PC-3 (cell line): Measurements from ENCODE around the gene NANOGP8. TPM values are rescaled to one million over a fixed set of nuclear protein-coding genes. Genes with fewer than 3 reads are reported as not detected.

Source experiments
- ATAC-seq: fragments of 200-7000 bp; cut with Tn5 transposase; 2 replicates; pipeline ENCODE4 v1.9.1; 2020; ENCODE audit warnings: mild to moderate bottlenecking, moderate library complexity
- BruUV-seq: library from RNA; stranded (reverse); fragments of 400-500 nt; replicated peaks from 2 replicates; lab custom pipeline; 2021; lab: Mats Ljungman, UMichigan
- CTCF ChIA-PET: fragments of 300-600 bp; sonication (Branson Sonifier 250); formaldehyde crosslinking; loops from one replicate; lab custom pipeline; 2022; ENCODE audit warnings: antibody characterized with exemption; lab: Charles Lee
- POLR2A ChIA-PET: fragments of 300-600 bp; sonication (Branson Sonifier 250); formaldehyde crosslinking; loops from one replicate; lab custom pipeline; 2022; ENCODE audit warnings: antibody characterized with exemption; ENCODE audit not compliant: unreplicated experiment; lab: Charles Lee
- DNase-seq: peaks from one replicate; pipeline ENCODE4 v3.0.0-alpha.2; 2015
- H2AFZ ChIP-seq: fragments of 300-600 bp; sonication (generic); 2 replicates; pipeline ENCODE4 v1.6.0; 2016; ENCODE audit warnings: antibody characterized with exemption, low read length
- H3F3A ChIP-seq: fragments of 300-600 bp; sonication (generic); one replicate; pipeline ENCODE4 v1.6.0; 2017; ENCODE audit warnings: antibody characterized with exemption, low read length, control low read depth, mild to moderate bottlenecking; ENCODE audit not compliant: unreplicated experiment
- H3K27ac ChIP-seq: fragments of 300-600 bp; sonication (generic); 2 replicates; pipeline ENCODE4 v1.5.1; 2016; ENCODE audit warnings: mild to moderate bottlenecking, low read length
- H3K27me3 ChIP-seq: fragments of 300-600 bp; sonication (generic); 2 replicates; pipeline ENCODE4 v1.6.1; 2016; ENCODE audit warnings: low read length, mixed read lengths
- H3K36me3 ChIP-seq: fragments of 300-600 bp; sonication (generic); 2 replicates; pipeline ENCODE4 v1.6.1; 2016; ENCODE audit warnings: low read depth, mixed run types, low read length, mixed read lengths
- H3K4me1 ChIP-seq: fragments of 300-600 bp; sonication (generic); 2 replicates; pipeline ENCODE4 v1.5.1; 2016; ENCODE audit warnings: low read length; ENCODE audit not compliant: insufficient read depth
- H3K4me2 ChIP-seq: fragments of 300-600 bp; sonication (generic); 2 replicates; pipeline ENCODE4 v1.6.0; 2016; ENCODE audit warnings: low read length
- H3K4me3 ChIP-seq: fragments of 300-600 bp; sonication (generic); 2 replicates; pipeline ENCODE4 v1.5.1; 2016; ENCODE audit warnings: mild to moderate bottlenecking, low read length, mixed read lengths
- H3K79me2 ChIP-seq: fragments of 300-600 bp; sonication (generic); 2 replicates; pipeline ENCODE4 v1.6.1; 2017; ENCODE audit warnings: low read length, mixed read lengths
- H3K9ac ChIP-seq: fragments of 300-600 bp; sonication (generic); 2 replicates; pipeline ENCODE4 v1.6.0; 2016; ENCODE audit warnings: mild to moderate bottlenecking, low read length
- H3K9me2 ChIP-seq: fragments of 300-600 bp; sonication (generic); replicated peaks from 2 replicates; pipeline ENCODE4 v1.6.1; 2016; ENCODE audit warnings: mixed run types, low read length, mixed read lengths
- H3K9me3 ChIP-seq: fragments of 300-600 bp; sonication (generic); 2 replicates; pipeline ENCODE4 v1.6.1; 2016; ENCODE audit warnings: low read length, mixed read lengths
- H4K20me1 ChIP-seq: fragments of 300-600 bp; sonication (generic); 2 replicates; pipeline ENCODE4 v1.6.1; 2016; ENCODE audit warnings: low read length, mixed read lengths
- EZH2 ChIP-seq: fragments of 300-600 bp; sonication (generic); IDR thresholded peaks from one replicate; pipeline ENCODE4 v1.6.1; 2017; ENCODE audit warnings: antibody characterized with exemption, mild to moderate bottlenecking, low read length; ENCODE audit not compliant: unreplicated experiment
- EZH2phosphoT487 ChIP-seq: fragments of 300-600 bp; sonication (generic); IDR thresholded peaks from 2 replicates; pipeline ENCODE4 v1.6.1; 2018; ENCODE audit warnings: mild to moderate bottlenecking, antibody characterized with exemption, low read length, borderline replicate concordance
- intact Hi-C: fragments of 100-400 bp; cut with micrococcal nuclease; formaldehyde crosslinking; loops from 2 replicates; pipeline ENCODE4 v1.9.0; 2023
- total RNA-seq: library from RNA; depleted of rRNA; stranded (reverse); fragments of >200 nt; gene quantifications from 2 replicates; pipeline ENCODE4 v1.2.3, GENCODE V29; 2014
- TF ChIP-seq, protein P1 (sequence below): fragments of 300-600 bp; sonication (generic); conservative IDR thresholded peaks from 2 replicates; pipeline ENCODE4 v1.5.1; 2017; ENCODE audit warnings: antibody characterized with exemption, low read depth, mild to moderate bottlenecking, low read length

NANOGP8 gene
- total RNA-seq, 1 experiment from 2014 or later, result not detected

DNA sequence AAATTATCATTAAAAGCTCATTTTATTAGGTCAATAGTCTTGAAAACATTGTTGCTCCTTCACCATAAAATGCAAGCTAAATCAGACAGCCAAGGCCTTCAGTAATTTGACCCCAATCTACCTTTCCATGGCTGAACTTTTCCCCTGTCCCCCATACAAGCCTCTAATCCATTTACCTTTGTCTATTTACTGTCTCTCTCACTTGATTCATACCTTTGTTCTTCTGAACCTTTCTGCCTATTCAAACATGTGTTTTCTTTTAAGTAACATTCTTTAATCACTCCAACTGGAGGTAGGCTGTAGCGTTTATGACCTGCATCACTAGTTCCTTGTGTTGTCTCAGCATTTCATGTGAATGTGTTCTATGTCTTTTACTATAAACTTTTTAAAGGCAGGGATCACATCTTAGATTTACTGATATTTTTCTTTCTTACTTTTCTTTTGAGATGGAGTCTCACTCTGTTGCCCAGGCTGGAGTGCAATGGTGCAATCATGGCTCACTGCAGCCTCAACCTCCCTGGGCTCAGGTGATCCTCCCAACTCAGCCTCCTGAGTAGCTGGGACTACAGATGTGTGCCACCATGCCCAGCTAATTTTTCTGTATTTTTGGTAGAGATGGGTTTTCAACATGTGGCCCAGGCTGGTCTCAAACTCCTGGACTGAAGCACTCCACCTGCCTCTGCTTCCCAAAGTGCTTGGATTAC lies 5.2 kb upstream of the NANOGP8 start:
- H4K20me1 ChIP-seq, result no peaks in the 10 kb centered on the region
- H3K4me2 ChIP-seq, result no peak overlapping the region
- DNase-seq (no peak), ATAC-seq (no peak)
- H3K9ac ChIP-seq, result no peak overlapping the region
- ChIA-PET POLR2A (interaction anchor here (0.7 kb wide), 1 partner anchor 77 kb away, joined by 3 read pairs; no protein-coding TSS in a partner anchor), CTCF (no interaction called here)
- H3K9me2 ChIP-seq, result no peaks in the 10 kb centered on the region
- H3K4me3 ChIP-seq, result no peak overlapping the region
- no peak overlapping the region for H2AFZ ChIP-seq
- H3K27me3 ChIP-seq, result no peaks in the 10 kb centered on the region
- no peaks in the 10 kb centered on the region for H3K9me3 ChIP-seq
- no TSS peak for BruUV-seq
- no peaks in the 10 kb centered on the region for H3K36me3 ChIP-seq
- H3K79me2 ChIP-seq, result no peaks in the 10 kb centered on the region
- no peaks in the 10 kb centered on the region for H3K4me1 ChIP-seq
- no peaks in the 10 kb centered on the region for H3F3A ChIP-seq
- intact Hi-C loops, result no loop called here
- no peak overlapping the region for H3K27ac ChIP-seq
- no peak for TF ChIP-seq EZH2phosphoT487
- TF ChIP-seq, protein P1, sequence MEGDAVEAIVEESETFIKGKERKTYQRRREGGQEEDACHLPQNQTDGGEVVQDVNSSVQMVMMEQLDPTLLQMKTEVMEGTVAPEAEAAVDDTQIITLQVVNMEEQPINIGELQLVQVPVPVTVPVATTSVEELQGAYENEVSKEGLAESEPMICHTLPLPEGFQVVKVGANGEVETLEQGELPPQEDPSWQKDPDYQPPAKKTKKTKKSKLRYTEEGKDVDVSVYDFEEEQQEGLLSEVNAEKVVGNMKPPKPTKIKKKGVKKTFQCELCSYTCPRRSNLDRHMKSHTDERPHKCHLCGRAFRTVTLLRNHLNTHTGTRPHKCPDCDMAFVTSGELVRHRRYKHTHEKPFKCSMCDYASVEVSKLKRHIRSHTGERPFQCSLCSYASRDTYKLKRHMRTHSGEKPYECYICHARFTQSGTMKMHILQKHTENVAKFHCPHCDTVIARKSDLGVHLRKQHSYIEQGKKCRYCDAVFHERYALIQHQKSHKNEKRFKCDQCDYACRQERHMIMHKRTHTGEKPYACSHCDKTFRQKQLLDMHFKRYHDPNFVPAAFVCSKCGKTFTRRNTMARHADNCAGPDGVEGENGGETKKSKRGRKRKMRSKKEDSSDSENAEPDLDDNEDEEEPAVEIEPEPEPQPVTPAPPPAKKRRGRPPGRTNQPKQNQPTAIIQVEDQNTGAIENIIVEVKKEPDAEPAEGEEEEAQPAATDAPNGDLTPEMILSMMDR, result no peak
- TF ChIP-seq EZH2, result no peak

DNA sequence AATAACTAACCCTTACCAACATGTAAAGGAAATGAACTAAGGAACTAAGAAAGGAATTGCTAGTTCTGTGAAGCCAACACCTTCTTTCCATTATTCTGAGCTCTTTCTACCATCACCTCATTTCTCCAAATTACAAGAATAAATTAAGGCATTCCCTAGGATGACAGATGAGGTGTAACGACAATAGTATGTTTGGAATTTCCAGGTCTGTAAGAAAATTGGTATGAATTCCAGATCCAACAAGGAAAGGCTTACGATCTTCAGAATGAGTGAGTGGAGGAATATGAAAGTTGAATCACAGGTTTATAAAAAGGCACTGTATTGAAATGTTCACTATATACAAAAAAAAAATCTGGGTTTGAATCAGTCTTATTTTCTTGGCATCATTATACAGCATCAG lies 4.5 kb upstream of the NANOGP8 start:
- intact Hi-C loops, result no loop called here
- CTCF ChIA-PET, result no interaction called here
- H4K20me1 ChIP-seq, result no peaks in the 10 kb centered on the region
- no peaks in the 10 kb centered on the region for H3K36me3 ChIP-seq
- no peaks in the 10 kb centered on the region for H3K27me3 ChIP-seq
- ATAC-seq, result no peak
- no peaks in the 10 kb centered on the region for H3K9me2 ChIP-seq
- no peak overlapping the region for H3K4me3 ChIP-seq
- no peak overlapping the region for H3K9ac ChIP-seq
- no TSS peak for BruUV-seq
- POLR2A ChIA-PET, result no interaction called here
- no peaks in the 10 kb centered on the region for H3K4me1 ChIP-seq
- no peak overlapping the region for H3K27ac ChIP-seq
- H3K9me3 ChIP-seq, result no peaks in the 10 kb centered on the region
- no peak for DNase-seq
- no peak overlapping the region for H3K4me2 ChIP-seq
- H2AFZ ChIP-seq, result no peak overlapping the region
- TF ChIP-seq EZH2 (no peak), EZH2phosphoT487 (no peak)
- TF ChIP-seq, protein P1, result no peak
- no peaks in the 10 kb centered on the region for H3K79me2 ChIP-seq
- no peaks in the 10 kb centered on the region for H3F3A ChIP-seq

DNA sequence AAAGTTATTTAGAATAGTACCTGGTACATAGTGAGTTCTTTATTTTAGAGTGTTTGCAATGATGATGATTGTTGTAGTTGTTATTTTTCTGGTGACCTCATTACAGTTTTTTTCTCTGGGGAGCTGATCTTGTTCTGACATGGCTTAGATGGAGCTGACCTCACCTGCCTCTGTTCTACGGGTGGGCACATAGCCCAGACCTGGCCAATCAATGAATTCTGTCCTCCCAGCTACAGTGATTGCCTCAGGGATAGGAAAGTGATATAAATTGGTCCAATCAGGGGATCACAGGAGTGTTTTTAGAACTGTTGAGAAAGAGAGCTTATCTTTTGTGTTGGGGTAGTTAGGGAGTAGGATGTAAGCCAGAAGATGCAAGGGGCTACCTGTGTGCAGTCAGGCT lies 3.2 kb upstream of the NANOGP8 start:
- no peak overlapping the region for H3K4me3 ChIP-seq
- DNase-seq (no peak), ATAC-seq (no peak)
- no peaks in the 10 kb centered on the region for H4K20me1 ChIP-seq
- no TSS peak for BruUV-seq
- H2AFZ ChIP-seq, result no peak overlapping the region
- no peaks in the 10 kb centered on the region for H3K9me3 ChIP-seq
- ChIA-PET POLR2A (interaction anchor here (0.5 kb wide), 1 partner anchor 195 kb away, joined by 4 read pairs; no protein-coding TSS in a partner anchor), CTCF (no interaction called here)
- H3K4me2 ChIP-seq, result no peak overlapping the region
- H3K36me3 ChIP-seq, result no peaks in the 10 kb centered on the region
- intact Hi-C loops, result no loop called here
- no peaks in the 10 kb centered on the region for H3F3A ChIP-seq
- H3K27me3 ChIP-seq, result no peaks in the 10 kb centered on the region
- H3K9me2 ChIP-seq, result no peaks in the 10 kb centered on the region
- no peaks in the 10 kb centered on the region for H3K4me1 ChIP-seq
- no peaks in the 10 kb centered on the region for H3K79me2 ChIP-seq
- H3K27ac ChIP-seq, result no peak overlapping the region
- TF ChIP-seq EZH2phosphoT487, result no peak
- TF ChIP-seq, protein P1, result no peak
- no peak for TF ChIP-seq EZH2
- no peak overlapping the region for H3K9ac ChIP-seq
